DND-41 (cell line): ENCODE results near the gene LYPLAL1.
"Not testable (repeated sequence)": the region's sequence is repeated elsewhere in the genome, so short reads cannot be mapped to it uniquely, and the experiment has no call there.

Source experiments
- ATAC-seq: fragments of 200-7000 bp; cut with Tn5 transposase; 3 replicates; pipeline ENCODE4 v1.9.1; 2021; ENCODE audit warnings: low read depth; ENCODE audit not compliant: insufficient read depth
- DNase-seq: peaks from one replicate; pipeline ENCODE4 v3.0.0-alpha.2; 2020
- H2AFZ ChIP-seq: 2 replicates; pipeline ENCODE4 v1.6.0; 2012; ENCODE audit warnings: low read depth, low read length
- H3K27ac ChIP-seq: 2 replicates; pipeline ENCODE4 v1.5.1; 2012; ENCODE audit warnings: low read length, inconsistent platforms
- H3K27me3 ChIP-seq: fragments of 200-600 bp; sonication (generic); 2 replicates; pipeline ENCODE4 v1.6.0; 2012; ENCODE audit warnings: low read length, mild to moderate bottlenecking, inconsistent platforms; ENCODE audit not compliant: insufficient read depth, poor library complexity
- H3K36me3 ChIP-seq: 2 replicates; pipeline ENCODE4 v1.5.1; 2012; ENCODE audit warnings: low read length, inconsistent platforms; ENCODE audit not compliant: insufficient read depth
- H3K4me1 ChIP-seq: 2 replicates; pipeline ENCODE4 v1.5.1; 2012; ENCODE audit warnings: mild to moderate bottlenecking, low read length; ENCODE audit not compliant: insufficient read depth
- H3K4me2 ChIP-seq: 2 replicates; pipeline ENCODE4 v1.6.0; 2012; ENCODE audit warnings: mild to moderate bottlenecking, moderate library complexity, low read length, inconsistent platforms; ENCODE audit not compliant: insufficient read depth
- H3K4me3 ChIP-seq, 2 experiments: fragments of 200-600 bp in 1 of 2; shearing (Covaris generic) in 1 of 2; 2 replicates each; pipeline ENCODE4 v1.5.1; 2012 to 2016; ENCODE audit warnings: inconsistent platforms in 2 of 2, low read length in 2 of 2, mild to moderate bottlenecking in 2 of 2, low read depth in 1 of 2, moderate library complexity in 1 of 2
- H3K79me2 ChIP-seq: 2 replicates; pipeline ENCODE4 v1.6.0; 2012; ENCODE audit warnings: low read length, inconsistent platforms; ENCODE audit not compliant: insufficient read depth
- H3K9ac ChIP-seq: 2 replicates; pipeline ENCODE4 v1.6.0; 2012; ENCODE audit warnings: low read depth, mild to moderate bottlenecking, inconsistent platforms, low read length, moderate library complexity
- H3K9me3 ChIP-seq: 2 replicates; pipeline ENCODE4 v1.5.1; 2012; ENCODE audit warnings: low read length, moderate library complexity, mild to moderate bottlenecking, inconsistent platforms; ENCODE audit not compliant: insufficient read depth, severe bottlenecking
- H4K20me1 ChIP-seq: 2 replicates; pipeline ENCODE4 v1.6.0; 2012; ENCODE audit warnings: low read length; ENCODE audit not compliant: insufficient read depth
- EZH2 ChIP-seq: IDR thresholded peaks from 3 replicates; pipeline ENCODE4 v1.6.1; 2012; ENCODE audit warnings: borderline replicate concordance, low read depth, mild to moderate bottlenecking, moderate library complexity, low read length, inconsistent platforms; ENCODE audit not compliant: severe bottlenecking
- TF ChIP-seq, protein P1 (sequence below): IDR thresholded peaks from 2 replicates; pipeline ENCODE4 v1.5.1; 2012; ENCODE audit warnings: borderline replicate concordance, low read length, moderate library complexity, mild to moderate bottlenecking; ENCODE audit not compliant: poor library complexity, severe bottlenecking; ENCODE audit errors: extremely low read depth

Gene LYPLAL1

DNA sequence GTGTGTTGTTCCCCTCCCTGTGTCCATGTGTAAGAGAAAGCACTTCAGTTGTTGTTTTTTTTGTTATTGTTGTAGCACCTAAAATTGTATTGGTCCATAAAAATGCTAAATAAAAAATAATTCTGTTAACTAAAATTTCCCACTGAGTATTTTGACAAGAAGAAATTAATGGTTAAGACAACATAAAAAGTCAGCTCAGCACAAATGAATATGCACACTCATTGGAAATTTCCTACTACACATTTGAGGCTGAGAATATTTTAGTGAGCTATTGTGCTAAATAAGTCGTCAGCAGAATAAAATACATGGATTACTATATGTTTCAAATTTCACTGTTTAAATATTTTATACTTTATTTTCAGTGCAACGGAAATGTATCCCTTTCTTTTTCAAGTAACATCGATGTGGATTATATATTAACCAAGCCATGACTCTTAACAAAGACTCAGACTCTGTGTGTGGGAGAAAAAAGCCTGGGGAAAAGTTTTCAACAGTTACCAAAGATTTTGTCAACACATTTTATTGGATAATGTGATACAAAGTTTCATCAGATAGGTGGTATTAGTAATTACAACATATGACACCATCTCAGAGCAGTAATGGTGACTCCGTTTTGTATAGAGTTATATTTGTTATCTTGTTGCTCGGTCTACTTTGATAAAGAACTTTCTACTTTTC, 63.4 kb downstream of the LYPLAL1 start:
- no peaks in the 10 kb centered on the region for H3K9me3 ChIP-seq
- no peaks in the 10 kb centered on the region for H3K4me1 ChIP-seq
- no peaks in the 10 kb centered on the region for H3K27me3 ChIP-seq
- H3K4me2 ChIP-seq: no peak overlapping the region
- no peaks in the 10 kb centered on the region for H4K20me1 ChIP-seq
- no peak overlapping the region for H2AFZ ChIP-seq
- TF ChIP-seq EZH2: no peak
- DNase-seq (no peak), ATAC-seq (no peak)
- no peaks in the 10 kb centered on the region for H3K79me2 ChIP-seq
- no peak overlapping the region for H3K27ac ChIP-seq
- H3K9ac ChIP-seq: no peak overlapping the region
- no peak overlapping the region for H3K4me3 ChIP-seq
- H3K36me3 ChIP-seq: no peaks in the 10 kb centered on the region

- Histone ChIP-seq H2AFZ (no peak overlapping the region), H3K9me3 (no peaks in the 10 kb centered on the region), H3K27me3 (no peaks in the 10 kb centered on the region), H3K79me2 (no peaks in the 10 kb centered on the region), H3K36me3 (no peaks in the 10 kb centered on the region), H3K4me3 (no peak overlapping the region), H3K27ac (no peak overlapping the region), H3K9ac (no peak overlapping the region), H4K20me1 (no peaks in the 10 kb centered on the region), H3K4me1 (no peaks in the 10 kb centered on the region), H3K4me2 (no peak overlapping the region)
- TF ChIP-seq, protein P1, sequence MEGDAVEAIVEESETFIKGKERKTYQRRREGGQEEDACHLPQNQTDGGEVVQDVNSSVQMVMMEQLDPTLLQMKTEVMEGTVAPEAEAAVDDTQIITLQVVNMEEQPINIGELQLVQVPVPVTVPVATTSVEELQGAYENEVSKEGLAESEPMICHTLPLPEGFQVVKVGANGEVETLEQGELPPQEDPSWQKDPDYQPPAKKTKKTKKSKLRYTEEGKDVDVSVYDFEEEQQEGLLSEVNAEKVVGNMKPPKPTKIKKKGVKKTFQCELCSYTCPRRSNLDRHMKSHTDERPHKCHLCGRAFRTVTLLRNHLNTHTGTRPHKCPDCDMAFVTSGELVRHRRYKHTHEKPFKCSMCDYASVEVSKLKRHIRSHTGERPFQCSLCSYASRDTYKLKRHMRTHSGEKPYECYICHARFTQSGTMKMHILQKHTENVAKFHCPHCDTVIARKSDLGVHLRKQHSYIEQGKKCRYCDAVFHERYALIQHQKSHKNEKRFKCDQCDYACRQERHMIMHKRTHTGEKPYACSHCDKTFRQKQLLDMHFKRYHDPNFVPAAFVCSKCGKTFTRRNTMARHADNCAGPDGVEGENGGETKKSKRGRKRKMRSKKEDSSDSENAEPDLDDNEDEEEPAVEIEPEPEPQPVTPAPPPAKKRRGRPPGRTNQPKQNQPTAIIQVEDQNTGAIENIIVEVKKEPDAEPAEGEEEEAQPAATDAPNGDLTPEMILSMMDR: no peak
- TF ChIP-seq EZH2: no peak
- ATAC-seq (no peak), DNase-seq (no peak)
Observed at GRCh38 chr1:219239518-219239917, 65.8 kb downstream of the LYPLAL1 start.

DNA sequence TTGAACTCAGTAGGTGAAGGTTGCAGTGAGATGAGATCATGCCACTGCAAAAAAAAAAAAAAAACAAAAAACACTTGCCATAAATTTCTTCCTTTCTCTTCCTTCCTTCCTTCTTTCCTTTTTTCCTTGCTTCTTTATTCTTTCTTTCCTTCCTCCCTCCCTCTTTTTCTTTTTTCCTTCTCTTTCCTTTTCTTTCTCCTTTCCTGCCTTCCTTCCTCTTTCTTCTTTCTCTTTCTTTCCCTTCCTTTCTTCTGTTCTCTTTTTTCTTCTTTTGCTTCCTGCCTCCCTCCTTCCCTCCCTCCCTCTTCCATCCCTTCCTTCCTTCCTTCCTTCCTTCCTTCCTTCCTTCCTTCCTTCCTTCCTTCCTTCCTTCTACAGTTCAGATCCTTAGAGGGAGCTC, 71.2 kb downstream of the LYPLAL1 start:
- Histone ChIP-seq H3K36me3 (no peaks in the 10 kb centered on the region), H3K4me2 (no peak overlapping the region), H2AFZ (no peak overlapping the region), H3K79me2 (no peaks in the 10 kb centered on the region), H3K27ac (no peak overlapping the region), H3K4me1 (no peaks in the 10 kb centered on the region), H3K27me3 (no peaks in the 10 kb centered on the region), H3K9me3 (no peaks in the 10 kb centered on the region), H3K9ac (no peak overlapping the region), H4K20me1 (no peaks in the 10 kb centered on the region), H3K4me3 (no peak overlapping the region)
- TF ChIP-seq EZH2: no peak
- TF ChIP-seq, protein P1: no peak
- ATAC-seq: no peak
- DNase-seq: no peak

GRCh38 chr1:219247441-219247840, 73.8 kb downstream of the LYPLAL1 start:
- no peaks in the 10 kb centered on the region for H4K20me1 ChIP-seq
- no peaks in the 10 kb centered on the region for H3K27me3 ChIP-seq
- H3K36me3 ChIP-seq: no peaks in the 10 kb centered on the region
- H3K79me2 ChIP-seq: no peaks in the 10 kb centered on the region
- no peak for TF ChIP-seq EZH2
- TF ChIP-seq, protein P1: no peak
- no peak overlapping the region for H3K9ac ChIP-seq
- H2AFZ ChIP-seq: no peak overlapping the region
- no peaks in the 10 kb centered on the region for H3K4me1 ChIP-seq
- no peak overlapping the region for H3K4me3 ChIP-seq
- no peaks in the 10 kb centered on the region for H3K9me3 ChIP-seq
- ATAC-seq: no peak
- no peak overlapping the region for H3K27ac ChIP-seq
- no peak overlapping the region for H3K4me2 ChIP-seq
- no peak for DNase-seq

DNA sequence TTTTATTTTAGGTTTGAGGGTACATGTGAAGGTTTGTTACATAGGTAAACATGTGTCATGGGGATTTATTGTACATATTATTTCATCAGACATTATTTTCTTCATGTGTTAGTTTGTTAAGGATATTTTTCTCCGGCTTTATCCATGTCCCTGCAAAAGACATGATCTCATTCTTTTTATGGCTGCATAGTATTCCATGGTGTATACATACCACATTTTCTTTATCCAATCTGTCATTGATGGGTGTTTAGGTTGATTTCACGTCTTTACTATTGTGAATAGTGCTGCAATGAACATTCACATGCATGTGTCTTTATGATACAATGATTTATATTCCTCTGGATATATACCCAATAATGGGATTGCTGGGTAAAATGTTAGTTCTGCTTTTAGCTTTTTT, 76.8 kb downstream of the LYPLAL1 start:
- not testable (repeated sequence) for H4K20me1 ChIP-seq, H3K9ac ChIP-seq, H2AFZ ChIP-seq, H3K79me2 ChIP-seq, H3K9me3 ChIP-seq, H3K27ac ChIP-seq, H3K36me3 ChIP-seq, H3K4me3 ChIP-seq, ATAC-seq, DNase-seq, H3K4me2 ChIP-seq, H3K4me1 ChIP-seq, H3K27me3 ChIP-seq
